NT2/D1 (cell line): Measurements from ENCODE around the gene HAUS8.

Source experiments
- DNase-seq: peaks from one replicate; pipeline ENCODE4 v3.0.0-alpha.2; 2011; ENCODE audit warnings: low read depth, low spot score
- H3K27me3 ChIP-seq: 2 replicates; pipeline ENCODE4 v1.6.0; 2011; ENCODE audit warnings: mild to moderate bottlenecking; ENCODE audit not compliant: insufficient read length, insufficient read depth
- H3K36me3 ChIP-seq: 2 replicates; pipeline ENCODE4 v1.6.1; 2011; ENCODE audit warnings: mild to moderate bottlenecking, low read length, mixed read lengths; ENCODE audit not compliant: insufficient read depth, insufficient read length
- H3K4me1 ChIP-seq: 2 replicates; pipeline ENCODE4 v1.5.1; 2011; ENCODE audit not compliant: insufficient read depth, insufficient read length
- H3K4me3 ChIP-seq: 2 replicates; pipeline ENCODE4 v1.5.1; 2011; ENCODE audit warnings: low read depth; ENCODE audit not compliant: insufficient read length
- H3K9ac ChIP-seq: 2 replicates; pipeline ENCODE4 v1.6.0; 2011; ENCODE audit warnings: low read depth; ENCODE audit not compliant: insufficient read length
- H3K9me3 ChIP-seq: 2 replicates; pipeline ENCODE4 v1.5.1; 2011; ENCODE audit warnings: mild to moderate bottlenecking, low read length; ENCODE audit not compliant: insufficient read depth
- SUZ12 ChIP-seq: IDR thresholded peaks from 2 replicates; pipeline ENCODE4 v1.6.1; 2011; ENCODE audit not compliant: insufficient read length, insufficient read depth; ENCODE audit errors: extremely low read depth
- YY1 ChIP-seq: IDR thresholded peaks from 2 replicates; pipeline ENCODE4 v1.6.1; 2011; ENCODE audit not compliant: insufficient read length, insufficient read depth
- ZNF274 ChIP-seq: IDR thresholded peaks from 2 replicates; pipeline ENCODE4 v1.6.1; 2011; ENCODE audit warnings: mild to moderate bottlenecking, low read depth, low read length

HAUS8 gene

GRCh38 chr19:17070912-17071311 is 4.3 kb downstream of the HAUS8 start:
- Histone ChIP-seq H3K9ac (no peak overlapping the region), H3K4me1 (peaks cover 8% of the 10 kb centered on the region), H3K4me3 (no peak overlapping the region), H3K9me3 (no peaks in the 10 kb centered on the region), H3K27me3 (no peaks in the 10 kb centered on the region), H3K36me3 (peaks cover 68% of the 10 kb centered on the region)
- no peak for DNase-seq
- TF ChIP-seq SUZ12 (no peak), ZNF274 (no peak), YY1 (no peak)

DNA sequence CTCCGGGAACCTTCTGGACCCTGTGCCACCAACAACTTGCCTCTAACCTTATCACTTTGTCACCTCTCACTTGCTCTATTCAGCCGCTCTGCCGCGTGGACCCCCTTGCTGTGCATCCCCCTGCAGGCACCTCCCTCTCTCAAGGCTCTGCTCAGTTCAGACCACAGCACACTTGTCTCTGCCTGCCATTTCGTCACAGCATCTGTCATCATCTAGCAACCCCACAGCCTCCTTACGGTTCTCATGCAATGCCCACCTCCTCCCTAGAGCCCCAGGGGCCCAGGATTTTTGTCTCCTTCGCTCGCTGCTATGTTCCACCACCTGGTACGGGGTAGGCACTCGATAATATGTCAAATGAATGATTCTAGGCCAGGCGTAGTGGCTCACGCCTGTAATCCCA is 4.8 kb downstream of the HAUS8 start:
- Histone ChIP-seq H3K27me3 (no peaks in the 10 kb centered on the region), H3K9me3 (no peaks in the 10 kb centered on the region), H3K4me3 (no peak overlapping the region), H3K9ac (no peak overlapping the region), H3K36me3 (peaks cover 71% of the 10 kb centered on the region), H3K4me1 (peaks cover 8% of the 10 kb centered on the region)
- TF ChIP-seq ZNF274 (no peak), YY1 (no peak), SUZ12 (no peak)
- DNase-seq = no peak

- Histone ChIP-seq H3K36me3 (peaks cover 81% of the 10 kb centered on the region), H3K4me1 (peaks cover 6% of the 10 kb centered on the region), H3K4me3 (no peak overlapping the region), H3K9ac (no peak overlapping the region), H3K9me3 (peaks cover 12% of the 10 kb centered on the region), H3K27me3 (no peaks in the 10 kb centered on the region)
- TF ChIP-seq SUZ12 (no peak), ZNF274 (no peak), YY1 (no peak)
- DNase-seq = no peak
Observed at GRCh38 chr19:17069193-17069592, 6.1 kb downstream of the HAUS8 start.

- no peak overlapping the region for H3K4me3 ChIP-seq
- H3K4me1 ChIP-seq = no peaks in the 10 kb centered on the region
- H3K27me3 ChIP-seq = no peaks in the 10 kb centered on the region
- DNase-seq = no peak
- peaks cover 55% of the 10 kb centered on the region for H3K9me3 ChIP-seq
- peaks cover 85% of the 10 kb centered on the region for H3K36me3 ChIP-seq
- H3K9ac ChIP-seq = no peak overlapping the region
- TF ChIP-seq SUZ12 (no peak), ZNF274 (no peak), YY1 (no peak)
Observed at GRCh38 chr19:17063428-17063827, 11.8 kb downstream of the HAUS8 start.

DNA sequence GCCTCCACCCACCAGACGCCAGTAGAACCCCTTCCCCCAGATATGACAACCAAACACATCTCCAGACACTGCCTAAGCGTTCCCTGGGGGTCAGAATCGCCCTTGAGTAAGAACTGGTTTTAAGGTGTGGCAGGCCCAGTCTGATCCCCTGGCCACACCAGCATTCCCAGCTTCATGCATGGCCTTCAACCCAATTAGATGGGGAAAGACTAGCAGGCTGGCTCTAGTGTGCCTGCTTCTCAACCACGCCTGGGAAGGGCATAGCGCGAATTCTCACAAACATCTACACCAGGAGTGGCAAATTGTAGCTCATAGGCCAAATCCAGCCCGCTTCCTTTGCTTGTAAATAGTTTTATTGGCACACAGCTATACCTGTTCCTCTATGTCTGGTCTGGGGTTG is 13.6 kb downstream of the HAUS8 start:
- TF ChIP-seq SUZ12 (no peak), ZNF274 (no peak), YY1 (no peak)
- Histone ChIP-seq H3K4me1 (no peaks in the 10 kb centered on the region), H3K9me3 (peaks cover 67% of the 10 kb centered on the region), H3K9ac (no peak overlapping the region), H3K27me3 (no peaks in the 10 kb centered on the region), H3K4me3 (no peak overlapping the region), H3K36me3 (peaks cover 93% of the 10 kb centered on the region)
- DNase-seq = no peak

GRCh38 chr19:17061205-17061604 is 14.0 kb downstream of the HAUS8 start:
- Histone ChIP-seq H3K9me3 (peaks cover 67% of the 10 kb centered on the region), H3K27me3 (no peaks in the 10 kb centered on the region), H3K36me3 (peaks cover 91% of the 10 kb centered on the region), H3K4me3 (no peak overlapping the region), H3K4me1 (no peaks in the 10 kb centered on the region), H3K9ac (no peak overlapping the region)
- no peak for DNase-seq
- TF ChIP-seq YY1 (no peak), ZNF274 (no peak), SUZ12 (no peak)

GRCh38 chr19:17060802-17061201 is 14.4 kb downstream of the HAUS8 start:
- no peak for TF ChIP-seq ZNF274
- TF ChIP-seq YY1 = no peak
- no peak for TF ChIP-seq SUZ12
- Histone ChIP-seq H3K9ac (no peak overlapping the region), H3K36me3 (peaks cover 91% of the 10 kb centered on the region), H3K4me3 (no peak overlapping the region), H3K27me3 (no peaks in the 10 kb centered on the region), H3K4me1 (no peaks in the 10 kb centered on the region), H3K9me3 (peaks cover 67% of the 10 kb centered on the region)
- DNase-seq = no peak

- peak; percentile 40 for DNase-seq
- Histone ChIP-seq H3K9me3 (peaks cover 49% of the 10 kb centered on the region), H3K27me3 (no peaks in the 10 kb centered on the region), H3K4me1 (peaks cover 2% of the 10 kb centered on the region), H3K9ac (no peak overlapping the region), H3K36me3 (peaks cover 92% of the 10 kb centered on the region), H3K4me3 (no peak overlapping the region)
- no peak for TF ChIP-seq YY1
- TF ChIP-seq SUZ12 = no peak
- TF ChIP-seq ZNF274 = no peak
Observed at GRCh38 chr19:17058236-17058635, 17.0 kb downstream of the HAUS8 start.
